Uterus (tissue), 4 donors: Measurements from ENCODE around the gene FASLG. TPM values are rescaled to one million over a fixed set of nuclear protein-coding genes. Genes with fewer than 3 reads are reported as not detected.

Experiments used
- DNase-seq, 2 donors: peaks; one replicate each; pipeline ENCODE4 v3.0.0-alpha.2; 2019 to 2020
- H3K27ac ChIP-seq, 2 donors: fragments of 200-600 bp; sonication (generic); 1 replicate in 1 of 2; 2 replicates in 1 of 2; pipeline ENCODE4 v1.5.1; 2016 to 2018
- H3K27me3 ChIP-seq, 2 donors: fragments of 200-600 bp; sonication (generic); one replicate each; pipeline ENCODE4 v1.5.1; 2018 to 2019; ENCODE audit warnings: control low read depth in 1 of 2
- H3K36me3 ChIP-seq, 2 donors: fragments of 200-600 bp; sonication (generic); one replicate each; pipeline ENCODE4 v1.5.1; 2019; ENCODE audit warnings: control low read depth in 1 of 2
- H3K4me1 ChIP-seq, 2 donors: fragments of 200-600 bp; sonication (generic); one replicate each; pipeline ENCODE4 v1.5.1; 2018 to 2019; ENCODE audit warnings: control low read depth in 1 of 2
- H3K4me3 ChIP-seq, 2 donors: fragments of 200-600 bp; sonication (generic); 1 replicate in 1 of 2; 2 replicates in 1 of 2; pipeline ENCODE4 v1.5.1; 2018 to 2019; ENCODE audit warnings: mild to moderate bottlenecking in 1 of 2
- H3K9me3 ChIP-seq, 2 donors: fragments of 200-600 bp; sonication (generic); one replicate each; pipeline ENCODE4 v1.5.1; 2019; ENCODE audit warnings: control low read depth in 1 of 2
- CTCF ChIP-seq, 4 experiments: fragments of 200-600 bp in 2 of 4; fragments of 450-650 bp in 2 of 4; sonication (generic) in 2 of 4; IDR thresholded peaks; one replicate each; pipeline ENCODE4 v1.5.1; 2016 to 2019; ENCODE audit warnings: antibody characterized with exemption in 4 of 4, mild to moderate bottlenecking in 2 of 4, moderate library complexity in 1 of 4
- POLR2A ChIP-seq, 2 donors: fragments of 450-650 bp; IDR thresholded peaks; one replicate each; pipeline ENCODE4 v1.6.1; 2016; ENCODE audit warnings: antibody characterized with exemption in 2 of 2, mild to moderate bottlenecking in 1 of 2, moderate library complexity in 1 of 2
- intact Hi-C: fragments of 100-400 bp; cut with DNase I; formaldehyde crosslinking; loops from one replicate; pipeline ENCODE4 v1.15.1; 2023; ENCODE audit warnings: low total_unique reads
- total RNA-seq, 4 donors: library from RNA; depleted of rRNA in 3 of 4; stranded (reverse); fragments of >200 nt in 3 of 4; gene quantifications; one replicate each; pipeline versions ENCODE4 v1.1.0 to v1.2.4, GENCODE V29; 2014 to 2023
- donor health status: DM: yes; HTN: yes; CAD: no.

Gene FASLG
- total RNA-seq, 4 donors from 2014 or later: 0.28 TPM; not detected in 3

DNA sequence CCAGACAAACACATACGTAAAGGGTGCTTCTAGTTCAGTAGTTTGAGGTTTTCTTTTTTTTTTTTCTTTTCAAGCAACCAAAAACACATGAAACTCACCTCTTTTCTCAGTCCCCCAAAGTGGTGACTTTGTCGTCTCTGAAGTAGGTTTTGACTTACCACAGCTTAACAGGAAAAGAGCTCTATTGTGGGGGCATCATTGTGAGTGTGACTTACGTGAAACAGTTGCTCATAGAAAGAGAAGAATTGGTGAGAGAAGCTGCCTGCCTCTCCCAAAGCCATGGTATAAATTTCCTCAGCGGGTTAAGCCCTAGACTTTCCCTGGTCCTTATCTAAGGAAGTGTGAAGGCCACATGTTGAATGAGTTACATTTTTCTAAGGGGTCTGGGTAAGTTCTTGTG is 11.9 kb downstream of the FASLG start:
- no peak for DNase-seq
- no peak for TF ChIP-seq CTCF (IDR thresholded peaks at IDR 0.05)
- TF ChIP-seq POLR2A (IDR thresholded peaks at IDR 0.05): no peak
- Histone ChIP-seq H3K36me3 (no peaks in the 10 kb centered on the region), H3K27me3 (no peaks in the 10 kb centered on the region), H3K4me1 (no peaks in the 10 kb centered on the region), H3K27ac (no peak overlapping the region), H3K9me3 (no peaks in the 10 kb centered on the region), H3K4me3 (no peak overlapping the region)
- intact Hi-C loops: no loop called here

- Histone ChIP-seq H3K4me3 (no peak overlapping the region), H3K36me3 (no peaks in the 10 kb centered on the region), H3K27me3 (no peaks in the 10 kb centered on the region), H3K4me1 (no peaks in the 10 kb centered on the region), H3K27ac (no peak overlapping the region), H3K9me3 (no peaks in the 10 kb centered on the region)
- DNase-seq: no peak
- intact Hi-C loops: no loop called here
- no peak for TF ChIP-seq CTCF (IDR thresholded peaks at IDR 0.05)
- no peak for TF ChIP-seq POLR2A (IDR thresholded peaks at IDR 0.05)
Measured at GRCh38 chr1:172671591-172671990, 12.7 kb downstream of the FASLG start.

DNA sequence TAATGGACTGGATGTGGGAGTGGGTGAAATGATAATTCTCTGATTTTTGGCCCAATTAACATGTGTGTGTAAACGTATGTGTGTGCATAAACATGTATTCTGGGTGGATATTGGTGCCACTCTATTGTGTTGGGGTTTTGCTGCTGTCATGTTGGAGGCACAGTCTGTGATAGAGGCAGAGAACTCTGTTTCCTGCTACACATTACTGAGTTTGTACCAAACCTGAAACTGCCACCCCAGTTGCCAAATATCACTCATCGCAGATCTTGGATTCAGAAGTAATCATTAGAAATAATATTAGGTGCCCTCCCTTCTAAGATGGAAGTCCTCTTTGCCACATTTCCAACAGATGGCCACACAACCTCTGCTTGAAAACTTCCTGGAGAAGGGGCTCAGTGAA is 13.8 kb downstream of the FASLG start:
- H3K4me1 ChIP-seq: no peaks in the 10 kb centered on the region
- TF ChIP-seq POLR2A (IDR thresholded peaks at IDR 0.05) (no peak), CTCF (IDR thresholded peaks at IDR 0.05) (no peak)
- intact Hi-C loops: no loop called here
- no peaks in the 10 kb centered on the region for H3K27me3 ChIP-seq
- H3K4me3 ChIP-seq: no peak overlapping the region
- H3K36me3 ChIP-seq: no peaks in the 10 kb centered on the region
- H3K9me3 ChIP-seq: no peaks in the 10 kb centered on the region
- H3K27ac ChIP-seq: no peak overlapping the region
- no peak for DNase-seq

- TF ChIP-seq CTCF (IDR thresholded peaks at IDR 0.05): no peak
- no peak for TF ChIP-seq POLR2A (IDR thresholded peaks at IDR 0.05)
- no peak for DNase-seq
- H3K4me1 ChIP-seq: no peaks in the 10 kb centered on the region
- H3K27ac ChIP-seq: no peak overlapping the region
- no peaks in the 10 kb centered on the region for H3K36me3 ChIP-seq
- H3K27me3 ChIP-seq: no peaks in the 10 kb centered on the region
- no peak overlapping the region for H3K4me3 ChIP-seq
- intact Hi-C loops: no loop called here
- H3K9me3 ChIP-seq: no peaks in the 10 kb centered on the region
Measured at GRCh38 chr1:172673761-172674160, 14.9 kb downstream of the FASLG start.

GRCh38 chr1:172674831-172675613 is 16.1 kb downstream of the FASLG start:
- Histone ChIP-seq H3K27me3 (no peaks in the 10 kb centered on the region), H3K4me1 (no peaks in the 10 kb centered on the region), H3K9me3 (no peaks in the 10 kb centered on the region), H3K36me3 (no peaks in the 10 kb centered on the region), H3K4me3 (no peak overlapping the region), H3K27ac (no peak overlapping the region)
- DNase-seq: no peak
- no peak for TF ChIP-seq POLR2A (IDR thresholded peaks at IDR 0.05)
- intact Hi-C loops: no loop called here
